GM19193 (cell line): ENCODE data around the gene PALD1.

Experiments used
- POLR2A ChIP-seq: IDR thresholded peaks from 4 replicates; pipeline ENCODE4 v1.6.1; 2011; ENCODE audit not compliant: insufficient read depth, insufficient read length; ENCODE audit errors: extremely low read depth

PALD1 gene

GRCh38 chr10:70466951-70467350 is 11.6 kb upstream of the PALD1 start:
- no peak for TF ChIP-seq POLR2A

GRCh38 chr10:70472799-70473454 is 5.6 kb upstream of the PALD1 start:
- TF ChIP-seq POLR2A, result no peak

- TF ChIP-seq POLR2A, result no peak
Observed at GRCh38 chr10:70474780-70475179, 3.8 kb upstream of the PALD1 start.

- no peak for TF ChIP-seq POLR2A
Observed at GRCh38 chr10:70475661-70476060, 2.9 kb upstream of the PALD1 start.

- TF ChIP-seq POLR2A, result no peak
Observed at GRCh38 chr10:70476249-70477035, 2.1 kb upstream of the PALD1 start.

- TF ChIP-seq POLR2A, result no peak
Observed at GRCh38 chr10:70477661-70478162, 855 bp upstream of the PALD1 start.

- no peak for TF ChIP-seq POLR2A
Observed at GRCh38 chr10:70479165-70479581, 606 bp downstream of the PALD1 start.

- TF ChIP-seq POLR2A, result no peak
Observed at GRCh38 chr10:70479626-70480238, 1.2 kb downstream of the PALD1 start.

GRCh38 chr10:70480239-70480861 is 1.8 kb downstream of the PALD1 start:
- TF ChIP-seq POLR2A, result peak; percentile 17

GRCh38 chr10:70481105-70481504 is 2.5 kb downstream of the PALD1 start:
- TF ChIP-seq POLR2A, result no peak

- no peak for TF ChIP-seq POLR2A
Observed at GRCh38 chr10:70481831-70482530, 3.4 kb downstream of the PALD1 start.

- TF ChIP-seq POLR2A, result no peak
Observed at GRCh38 chr10:70482982-70483760, 4.6 kb downstream of the PALD1 start.

- no peak for TF ChIP-seq POLR2A
Observed at GRCh38 chr10:70487824-70488223, 9.3 kb downstream of the PALD1 start.

GRCh38 chr10:70490142-70490541 is 11.6 kb downstream of the PALD1 start:
- no peak for TF ChIP-seq POLR2A
